SK-N-SH treated with all-trans-retinoic acid at 6 μM for 48 hours (cell line): ENCODE measurements around the gene MYD88.

Source experiments
- ATAC-seq: fragments of 200-7000 bp; cut with Tn5 transposase; 3 replicates; pipeline ENCODE4 v1.9.1; 2020; ENCODE audit warnings: mild to moderate bottlenecking, moderate library complexity
- BACH2 ChIP-seq: fragments of 250-450 bp; sonication (Bioruptor Pico); IDR thresholded peaks from 2 replicates; pipeline ENCODE4 v1.9.0; 2021; ENCODE audit warnings: mild to moderate bottlenecking, borderline replicate concordance
- CSDC2 ChIP-seq: fragments of 250-450 bp; sonication (Bioruptor Pico); IDR thresholded peaks from 2 replicates; pipeline ENCODE4 v1.5.0; 2020; ENCODE audit warnings: mild to moderate bottlenecking, moderate library complexity
- ESRRG ChIP-seq: fragments of 250-450 bp; sonication (Bioruptor Pico); IDR thresholded peaks from 2 replicates; pipeline ENCODE4 v1.6.1; 2021; ENCODE audit warnings: mild to moderate bottlenecking
- ISL1 ChIP-seq: fragments of 250-450 bp; sonication (Bioruptor Pico); IDR thresholded peaks from 2 replicates; pipeline ENCODE4 v2.1.2; 2022; ENCODE audit warnings: mild to moderate bottlenecking, moderate library complexity
- OSR1 ChIP-seq: fragments of 250-450 bp; sonication (Bioruptor Pico); IDR thresholded peaks from 2 replicates; pipeline ENCODE4 v1.8.0; 2022; ENCODE audit warnings: moderate library complexity, mild to moderate bottlenecking, inconsistent platforms
- PPARA ChIP-seq: fragments of 250-450 bp; sonication (Bioruptor Pico); IDR thresholded peaks from 2 replicates; pipeline ENCODE4 v1.5.0; 2020; ENCODE audit warnings: mild to moderate bottlenecking, borderline replicate concordance
- RARB ChIP-seq: fragments of 250-450 bp; sonication (Bioruptor Pico); IDR thresholded peaks from 2 replicates; pipeline ENCODE4 v1.8.0; 2021; ENCODE audit warnings: mild to moderate bottlenecking, moderate library complexity
- SNAI2 ChIP-seq: fragments of 250-450 bp; sonication (Bioruptor Pico); IDR thresholded peaks from 2 replicates; pipeline ENCODE4 v1.5.0; 2020; ENCODE audit warnings: mild to moderate bottlenecking, moderate library complexity
- TCF4 ChIP-seq: fragments of 250-450 bp; sonication (Bioruptor Pico); IDR thresholded peaks from 2 replicates; pipeline ENCODE4 v1.8.0; 2021; ENCODE audit warnings: mild to moderate bottlenecking, moderate library complexity, borderline replicate concordance
- TOX ChIP-seq: fragments of 250-450 bp; sonication (Bioruptor Pico); IDR thresholded peaks from 2 replicates; pipeline ENCODE4 v1.8.0; 2021; ENCODE audit warnings: mild to moderate bottlenecking, moderate library complexity, borderline replicate concordance
- ZC3H10 ChIP-seq: fragments of 250-450 bp; sonication (Bioruptor Pico); IDR thresholded peaks from 2 replicates; pipeline ENCODE4 v1.5.1; 2021; ENCODE audit warnings: mild to moderate bottlenecking, moderate library complexity
- ZFP3 ChIP-seq: fragments of 250-450 bp; sonication (Bioruptor Pico); IDR thresholded peaks from 2 replicates; pipeline ENCODE4 v1.5.0; 2020; ENCODE audit warnings: mild to moderate bottlenecking, moderate library complexity
- ZFP30 ChIP-seq: fragments of 450-650 bp; formaldehyde crosslinking; IDR thresholded peaks from 2 replicates; pipeline ENCODE4 v1.5.0; 2022; ENCODE audit warnings: mild to moderate bottlenecking, moderate library complexity
- ZNF565 ChIP-seq: fragments of 450-650 bp; formaldehyde crosslinking; conservative IDR thresholded peaks from 2 replicates; pipeline ENCODE4 v1.5.0; 2020; ENCODE audit warnings: low read depth, mild to moderate bottlenecking, moderate library complexity
- ZNF70 ChIP-seq: fragments of 450-650 bp; formaldehyde crosslinking; IDR thresholded peaks from 2 replicates; pipeline ENCODE4 v1.5.0; 2020; ENCODE audit warnings: mild to moderate bottlenecking, moderate library complexity
- TF ChIP-seq, protein P1 (sequence below): fragments of 250-450 bp; sonication (Bioruptor Pico); IDR thresholded peaks from 2 replicates; pipeline ENCODE4 v1.5.1; 2020; ENCODE audit warnings: low read depth, mild to moderate bottlenecking, moderate library complexity
- TF ChIP-seq, protein P2 (sequence below): fragments of 250-450 bp; sonication (Bioruptor Pico); IDR thresholded peaks from 2 replicates; pipeline ENCODE4 v1.5.0; 2020; ENCODE audit warnings: mild to moderate bottlenecking, moderate library complexity
- TF ChIP-seq, protein P3 (sequence below): fragments of 250-450 bp; sonication (Bioruptor Pico); IDR thresholded peaks from 2 replicates; pipeline ENCODE4 v1.8.0; 2021; ENCODE audit warnings: low read depth, mild to moderate bottlenecking, moderate library complexity, borderline replicate concordance
- TF ChIP-seq, protein P4 (sequence below): fragments of 250-450 bp; sonication (Bioruptor Pico); IDR thresholded peaks from 2 replicates; pipeline ENCODE4 v1.8.0; 2020; ENCODE audit warnings: mild to moderate bottlenecking, moderate library complexity, borderline replicate concordance

MYD88 gene

DNA sequence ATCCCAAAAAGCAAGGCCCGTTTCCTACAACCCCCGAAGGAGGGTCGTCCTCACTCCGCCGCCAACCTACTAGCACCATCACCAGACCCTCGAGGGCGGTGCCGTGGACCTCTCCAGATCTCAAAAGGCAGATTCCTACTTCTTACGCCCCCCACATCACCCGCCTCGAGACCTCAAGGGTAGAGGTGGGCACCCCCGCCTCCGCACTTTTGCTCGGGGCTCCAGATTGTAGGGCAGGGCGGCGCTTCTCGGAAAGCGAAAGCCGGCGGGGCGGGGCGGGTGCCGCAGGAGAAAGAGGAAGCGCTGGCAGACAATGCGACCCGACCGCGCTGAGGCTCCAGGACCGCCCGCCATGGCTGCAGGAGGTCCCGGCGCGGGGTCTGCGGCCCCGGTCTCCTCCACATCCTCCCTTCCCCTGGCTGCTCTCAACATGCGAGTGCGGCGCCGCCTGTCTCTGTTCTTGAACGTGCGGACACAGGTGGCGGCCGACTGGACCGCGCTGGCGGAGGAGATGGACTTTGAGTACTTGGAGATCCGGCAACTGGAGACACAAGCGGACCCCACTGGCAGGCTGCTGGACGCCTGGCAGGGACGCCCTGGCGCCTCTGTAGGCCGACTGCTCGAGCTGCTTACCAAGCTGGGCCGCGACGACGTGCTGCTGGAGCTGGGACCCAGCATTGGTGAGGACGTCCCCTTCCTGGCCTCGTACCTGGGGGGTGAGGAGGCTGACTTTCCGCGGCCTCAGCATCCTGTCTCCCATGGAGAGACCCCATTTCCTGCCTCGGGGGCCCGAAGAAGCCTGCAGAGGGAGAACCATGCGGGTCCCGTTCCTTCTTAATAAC, at the start of gene MYD88:
MYD88 (plus strand) TSS at position 313 of the 842 bp plus-strand sequence; CDS start at position 353, 40 bp downstream.
- TF ChIP-seq, protein P1, sequence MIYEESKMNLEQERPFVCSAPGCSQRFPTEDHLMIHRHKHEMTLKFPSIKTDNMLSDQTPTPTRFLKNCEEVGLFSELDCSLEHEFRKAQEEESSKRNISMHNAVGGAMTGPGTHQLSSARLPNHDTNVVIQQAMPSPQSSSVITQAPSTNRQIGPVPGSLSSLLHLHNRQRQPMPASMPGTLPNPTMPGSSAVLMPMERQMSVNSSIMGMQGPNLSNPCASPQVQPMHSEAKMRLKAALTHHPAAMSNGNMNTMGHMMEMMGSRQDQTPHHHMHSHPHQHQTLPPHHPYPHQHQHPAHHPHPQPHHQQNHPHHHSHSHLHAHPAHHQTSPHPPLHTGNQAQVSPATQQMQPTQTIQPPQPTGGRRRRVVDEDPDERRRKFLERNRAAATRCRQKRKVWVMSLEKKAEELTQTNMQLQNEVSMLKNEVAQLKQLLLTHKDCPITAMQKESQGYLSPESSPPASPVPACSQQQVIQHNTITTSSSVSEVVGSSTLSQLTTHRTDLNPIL: no peak
- no peak for TF ChIP-seq RARB (CRISPR knock-in tag)
- TF ChIP-seq, protein P2, sequence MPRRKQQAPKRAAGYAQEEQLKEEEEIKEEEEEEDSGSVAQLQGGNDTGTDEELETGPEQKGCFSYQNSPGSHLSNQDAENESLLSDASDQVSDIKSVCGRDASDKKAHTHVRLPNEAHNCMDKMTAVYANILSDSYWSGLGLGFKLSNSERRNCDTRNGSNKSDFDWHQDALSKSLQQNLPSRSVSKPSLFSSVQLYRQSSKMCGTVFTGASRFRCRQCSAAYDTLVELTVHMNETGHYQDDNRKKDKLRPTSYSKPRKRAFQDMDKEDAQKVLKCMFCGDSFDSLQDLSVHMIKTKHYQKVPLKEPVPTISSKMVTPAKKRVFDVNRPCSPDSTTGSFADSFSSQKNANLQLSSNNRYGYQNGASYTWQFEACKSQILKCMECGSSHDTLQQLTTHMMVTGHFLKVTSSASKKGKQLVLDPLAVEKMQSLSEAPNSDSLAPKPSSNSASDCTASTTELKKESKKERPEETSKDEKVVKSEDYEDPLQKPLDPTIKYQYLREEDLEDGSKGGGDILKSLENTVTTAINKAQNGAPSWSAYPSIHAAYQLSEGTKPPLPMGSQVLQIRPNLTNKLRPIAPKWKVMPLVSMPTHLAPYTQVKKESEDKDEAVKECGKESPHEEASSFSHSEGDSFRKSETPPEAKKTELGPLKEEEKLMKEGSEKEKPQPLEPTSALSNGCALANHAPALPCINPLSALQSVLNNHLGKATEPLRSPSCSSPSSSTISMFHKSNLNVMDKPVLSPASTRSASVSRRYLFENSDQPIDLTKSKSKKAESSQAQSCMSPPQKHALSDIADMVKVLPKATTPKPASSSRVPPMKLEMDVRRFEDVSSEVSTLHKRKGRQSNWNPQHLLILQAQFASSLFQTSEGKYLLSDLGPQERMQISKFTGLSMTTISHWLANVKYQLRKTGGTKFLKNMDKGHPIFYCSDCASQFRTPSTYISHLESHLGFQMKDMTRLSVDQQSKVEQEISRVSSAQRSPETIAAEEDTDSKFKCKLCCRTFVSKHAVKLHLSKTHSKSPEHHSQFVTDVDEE (CRISPR knock-in tag): no peak; the same call in 1 of the 2 replicates
- TF ChIP-seq CSDC2 (CRISPR knock-in tag): no peak
- TF ChIP-seq, protein P3, sequence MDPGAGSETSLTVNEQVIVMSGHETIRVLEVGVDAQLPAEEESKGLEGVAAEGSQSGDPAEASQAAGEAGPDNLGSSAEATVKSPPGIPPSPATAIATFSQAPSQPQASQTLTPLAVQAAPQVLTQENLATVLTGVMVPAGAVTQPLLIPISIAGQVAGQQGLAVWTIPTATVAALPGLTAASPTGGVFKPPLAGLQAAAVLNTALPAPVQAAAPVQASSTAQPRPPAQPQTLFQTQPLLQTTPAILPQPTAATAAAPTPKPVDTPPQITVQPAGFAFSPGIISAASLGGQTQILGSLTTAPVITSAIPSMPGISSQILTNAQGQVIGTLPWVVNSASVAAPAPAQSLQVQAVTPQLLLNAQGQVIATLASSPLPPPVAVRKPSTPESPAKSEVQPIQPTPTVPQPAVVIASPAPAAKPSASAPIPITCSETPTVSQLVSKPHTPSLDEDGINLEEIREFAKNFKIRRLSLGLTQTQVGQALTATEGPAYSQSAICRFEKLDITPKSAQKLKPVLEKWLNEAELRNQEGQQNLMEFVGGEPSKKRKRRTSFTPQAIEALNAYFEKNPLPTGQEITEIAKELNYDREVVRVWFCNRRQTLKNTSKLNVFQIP: no peak
- ATAC-seq: peak; percentile 65

DNA sequence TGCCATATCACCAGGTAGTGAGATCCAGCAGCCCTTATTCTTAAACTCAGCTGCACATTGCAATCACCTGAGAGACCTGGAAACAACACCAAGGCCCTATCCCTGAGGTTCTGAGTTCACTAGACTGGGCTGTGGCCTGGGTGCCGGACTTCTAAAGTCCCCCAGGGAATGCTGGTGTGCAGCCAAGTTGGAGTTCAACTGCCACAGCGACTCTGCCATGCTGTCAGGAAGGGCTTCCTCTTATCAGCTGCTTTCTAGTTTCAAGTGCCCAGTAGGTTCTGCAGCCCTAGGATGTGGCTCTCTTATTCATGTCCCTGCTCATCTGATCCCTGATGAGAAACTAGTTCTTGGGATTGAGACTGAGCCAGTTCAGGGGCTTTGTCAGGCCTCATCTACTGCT, 49.3 kb upstream of the MYD88 start:
- no peak for ATAC-seq
- TF ChIP-seq BACH2 (CRISPR knock-in tag) (no peak), ZNF565 (no peak), ISL1 (CRISPR knock-in tag) (no peak)
- TF ChIP-seq, protein P1: no peak

DNA sequence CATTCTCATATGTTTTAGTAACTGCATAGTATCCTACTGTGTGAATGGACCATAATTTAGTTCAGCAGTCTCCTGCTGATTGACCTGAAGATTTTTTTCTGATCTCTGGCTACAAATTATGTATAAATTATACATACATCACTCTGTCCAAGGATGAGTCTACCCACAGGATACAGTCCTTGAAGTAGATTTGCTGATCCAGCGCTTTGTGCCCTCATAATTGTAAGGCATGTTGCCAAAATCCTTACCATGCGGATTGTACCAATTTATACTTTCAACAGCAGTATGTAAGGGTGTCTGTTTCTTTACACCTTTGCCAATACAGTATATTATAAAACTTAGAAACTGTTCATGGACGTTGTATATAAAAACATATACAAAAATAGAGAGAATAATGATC, 48.0 kb upstream of the MYD88 start:
- TF ChIP-seq ISL1 (CRISPR knock-in tag): no peak
- TF ChIP-seq, protein P4, sequence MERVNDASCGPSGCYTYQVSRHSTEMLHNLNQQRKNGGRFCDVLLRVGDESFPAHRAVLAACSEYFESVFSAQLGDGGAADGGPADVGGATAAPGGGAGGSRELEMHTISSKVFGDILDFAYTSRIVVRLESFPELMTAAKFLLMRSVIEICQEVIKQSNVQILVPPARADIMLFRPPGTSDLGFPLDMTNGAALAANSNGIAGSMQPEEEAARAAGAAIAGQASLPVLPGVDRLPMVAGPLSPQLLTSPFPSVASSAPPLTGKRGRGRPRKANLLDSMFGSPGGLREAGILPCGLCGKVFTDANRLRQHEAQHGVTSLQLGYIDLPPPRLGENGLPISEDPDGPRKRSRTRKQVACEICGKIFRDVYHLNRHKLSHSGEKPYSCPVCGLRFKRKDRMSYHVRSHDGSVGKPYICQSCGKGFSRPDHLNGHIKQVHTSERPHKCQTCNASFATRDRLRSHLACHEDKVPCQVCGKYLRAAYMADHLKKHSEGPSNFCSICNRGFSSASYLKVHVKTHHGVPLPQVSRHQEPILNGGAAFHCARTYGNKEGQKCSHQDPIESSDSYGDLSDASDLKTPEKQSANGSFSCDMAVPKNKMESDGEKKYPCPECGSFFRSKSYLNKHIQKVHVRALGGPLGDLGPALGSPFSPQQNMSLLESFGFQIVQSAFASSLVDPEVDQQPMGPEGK (CRISPR knock-in tag): no peak

DNA sequence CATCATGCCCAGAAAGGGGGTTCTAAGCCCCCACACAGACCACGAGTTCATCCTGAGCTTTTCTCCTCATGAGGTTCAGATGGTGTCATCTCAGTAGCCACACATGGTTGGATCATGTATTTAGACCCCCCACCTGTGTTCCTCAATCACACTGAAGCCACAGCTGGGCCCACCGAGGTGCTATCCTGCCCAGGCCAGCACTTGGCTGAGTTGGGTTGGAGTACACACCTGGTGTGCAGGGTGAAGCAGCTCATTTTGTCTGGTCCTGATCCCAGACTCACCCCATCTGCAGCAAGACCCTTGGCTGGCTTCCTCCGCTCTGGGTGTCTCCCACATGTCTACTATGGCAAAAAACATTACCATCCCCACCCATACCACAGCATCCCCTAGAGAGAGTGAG, 43.5 kb upstream of the MYD88 start:
- ATAC-seq: no peak
- TF ChIP-seq TCF4 (CRISPR knock-in tag): no peak
- TF ChIP-seq TOX (CRISPR knock-in tag): no peak
- TF ChIP-seq, protein P3: no peak
- TF ChIP-seq, protein P1: no peak
- TF ChIP-seq ZNF70 (CRISPR knock-in tag): no peak
- no peak for TF ChIP-seq ZFP30
- TF ChIP-seq, protein P2 (CRISPR knock-in tag): no peak
- TF ChIP-seq BACH2 (CRISPR knock-in tag): no peak
- TF ChIP-seq PPARA (CRISPR knock-in tag): no peak
- TF ChIP-seq RARB (CRISPR knock-in tag): no peak
- no peak for TF ChIP-seq CSDC2 (CRISPR knock-in tag)
- no peak for TF ChIP-seq OSR1
- no peak for TF ChIP-seq ESRRG (CRISPR knock-in tag)
- TF ChIP-seq SNAI2 (CRISPR knock-in tag): no peak
- TF ChIP-seq ZC3H10 (CRISPR knock-in tag): no peak
- no peak for TF ChIP-seq ISL1 (CRISPR knock-in tag)
- TF ChIP-seq ZFP3 (CRISPR knock-in tag): no peak
- TF ChIP-seq, all 23 proteins: peak for 0

More for the DNA sequence above, 48.0 kb upstream of the MYD88 start:
- no peak for ATAC-seq
